Right lobe of liver (tissue), 4 donors: ENCODE data around the gene CDH1.

ENCODE experiments used
- CTCF ChIP-seq, 4 donors: fragments of 200-600 bp in 3 of 4; fragments of 450-650 bp in 1 of 4; IDR thresholded peaks; one replicate each; pipeline versions ENCODE4 v1.5.1 to v1.8.0; 2016 to 2022; ENCODE audit warnings: antibody characterized with exemption in 4 of 4, mild to moderate bottlenecking in 2 of 4
- POLR2A ChIP-seq: fragments of 450-650 bp; IDR thresholded peaks from one replicate; pipeline ENCODE4 v1.6.1; 2017; ENCODE audit warnings: antibody characterized with exemption, mild to moderate bottlenecking
- donor health status: DM: no; HTN: no; CAD: no.
- donor health status: DM: no; HTN: no; CAD: no.
- donor health status: DM: no; HTN: yes; CAD: no.

GRCh38 chr16:68752602-68753001 is 15.5 kb downstream of the CDH1 start:
- no peak for TF ChIP-seq POLR2A
- TF ChIP-seq CTCF (IDR thresholded peaks at IDR 0.05) = no peak
